GM18909 (cell line): Measurements from ENCODE around the gene FAM135A.
"Not testable (repeated sequence)": the region's sequence is repeated elsewhere in the genome, so short reads cannot be mapped to it uniquely, and the experiment has no call there.

ENCODE experiments used
- ATAC-seq: cut with Tn5 transposase; IDR thresholded peaks from one replicate; pipeline ENCODE4 v1.9.1; 2021; ENCODE audit warnings: mild to moderate bottlenecking; ENCODE audit not compliant: unreplicated experiment, poor library complexity

Gene FAM135A

GRCh38 chr6:70530023-70530422, 116.7 kb downstream of the FAM135A start:
- no peak for ATAC-seq

GRCh38 chr6:70531133-70531532, 117.8 kb downstream of the FAM135A start:
- ATAC-seq: peak; percentile 68

- ATAC-seq: no peak
These were observed 124.0 kb downstream of the FAM135A start for GRCh38 chr6:70537266-70537665.

GRCh38 chr6:70538376-70538775, 125.1 kb downstream of the FAM135A start:
- ATAC-seq: peak; percentile 83

- no peak for ATAC-seq
These were observed 134.0 kb downstream of the FAM135A start for GRCh38 chr6:70547313-70547712.

- ATAC-seq: no peak
These were observed 134.6 kb downstream of the FAM135A start for GRCh38 chr6:70547905-70548304.

GRCh38 chr6:70549327-70549726, 136.0 kb downstream of the FAM135A start:
- no peak for ATAC-seq

- ATAC-seq: no peak
These were observed 138.3 kb downstream of the FAM135A start for GRCh38 chr6:70551566-70551965.

- ATAC-seq: not testable (repeated sequence)
These were observed 139.1 kb downstream of the FAM135A start for GRCh38 chr6:70552286-70552940.

- ATAC-seq: no peak
These were observed 139.7 kb downstream of the FAM135A start for GRCh38 chr6:70552974-70553373.

- no peak for ATAC-seq
These were observed 144.7 kb downstream of the FAM135A start for GRCh38 chr6:70557998-70558397.

GRCh38 chr6:70562401-70562800, 149.1 kb downstream of the FAM135A start:
- ATAC-seq: not testable (repeated sequence)

GRCh38 chr6:70563530-70563929, 150.2 kb downstream of the FAM135A start:
- ATAC-seq: no peak

- ATAC-seq: peak; percentile 99
These were observed 153.6 kb downstream of the FAM135A start, which contains the start of gene SDHAF4 for GRCh38 chr6:70566751-70567382. Gene SDHAF4, plus strand, starts transcription at chr6:70566930. Its CDS starts 11 bp downstream, at chr6:70566941.

GRCh38 chr6:70574643-70575042, 161.3 kb downstream of the FAM135A start:
- ATAC-seq: no peak

- ATAC-seq: no peak
These were observed 162.7 kb downstream of the FAM135A start for GRCh38 chr6:70575899-70576495.

GRCh38 chr6:70586114-70586513, 172.8 kb downstream of the FAM135A start:
- peak; percentile 99 for ATAC-seq

- no peak for ATAC-seq
These were observed 177.1 kb downstream of the FAM135A start for GRCh38 chr6:70590400-70590799.

GRCh38 chr6:70592391-70593117, 179.2 kb downstream of the FAM135A start:
- ATAC-seq: no peak

GRCh38 chr6:70593118-70593486, 179.8 kb downstream of the FAM135A start:
- no peak for ATAC-seq

GRCh38 chr6:70599187-70599586, 185.9 kb downstream of the FAM135A start:
- ATAC-seq: no peak
